ENCODE results near the gene BEND3. TPM values are rescaled to one million over a fixed set of nuclear protein-coding genes. Genes with fewer than 3 reads are reported as not detected.

BEND3 gene
- total and polyA plus RNA-seq, 9 donors, result 0.61 to 4.1 (median 2.3) TPM

DNA sequence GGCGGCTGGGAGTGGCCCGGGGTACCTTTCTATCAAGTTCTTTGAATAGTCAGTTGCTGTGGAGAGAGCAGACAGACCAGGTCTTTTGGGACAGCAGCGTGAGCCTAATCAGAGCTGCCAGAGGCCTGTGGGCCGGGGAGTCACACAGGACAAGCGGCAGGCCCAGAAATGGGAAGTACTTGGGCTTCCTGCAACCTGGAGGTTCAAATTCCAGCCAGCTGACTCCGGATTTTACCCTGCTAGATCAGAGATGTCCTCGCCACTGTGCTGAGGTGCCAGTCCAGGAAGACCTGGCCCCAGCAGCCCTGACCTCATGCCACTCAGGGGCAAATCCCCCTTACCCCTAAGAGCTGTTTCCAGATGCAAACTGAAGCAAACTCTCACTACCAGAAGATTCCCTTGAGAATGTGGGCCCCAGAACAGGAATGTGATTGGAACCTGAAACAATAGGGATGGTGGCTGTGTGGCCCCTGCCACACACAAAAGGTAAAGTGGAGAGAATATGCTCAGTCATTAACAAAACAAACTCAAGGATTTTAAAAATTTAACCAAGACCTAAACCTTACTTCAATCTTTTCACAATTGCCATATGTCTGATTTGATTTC is 9.7 kb downstream of the BEND3 start:
- intact Hi-C loops (cut with DNase I), result no loop called here
- H3K4me3 ChIP-seq, result no peak overlapping the region
- H3K4me1 ChIP-seq (ENCODE audit: insufficient read depth), result no peaks in the 10 kb centered on the region
- no peaks in the 10 kb centered on the region for H3K36me3 ChIP-seq
- TF ChIP-seq, protein P1, sequence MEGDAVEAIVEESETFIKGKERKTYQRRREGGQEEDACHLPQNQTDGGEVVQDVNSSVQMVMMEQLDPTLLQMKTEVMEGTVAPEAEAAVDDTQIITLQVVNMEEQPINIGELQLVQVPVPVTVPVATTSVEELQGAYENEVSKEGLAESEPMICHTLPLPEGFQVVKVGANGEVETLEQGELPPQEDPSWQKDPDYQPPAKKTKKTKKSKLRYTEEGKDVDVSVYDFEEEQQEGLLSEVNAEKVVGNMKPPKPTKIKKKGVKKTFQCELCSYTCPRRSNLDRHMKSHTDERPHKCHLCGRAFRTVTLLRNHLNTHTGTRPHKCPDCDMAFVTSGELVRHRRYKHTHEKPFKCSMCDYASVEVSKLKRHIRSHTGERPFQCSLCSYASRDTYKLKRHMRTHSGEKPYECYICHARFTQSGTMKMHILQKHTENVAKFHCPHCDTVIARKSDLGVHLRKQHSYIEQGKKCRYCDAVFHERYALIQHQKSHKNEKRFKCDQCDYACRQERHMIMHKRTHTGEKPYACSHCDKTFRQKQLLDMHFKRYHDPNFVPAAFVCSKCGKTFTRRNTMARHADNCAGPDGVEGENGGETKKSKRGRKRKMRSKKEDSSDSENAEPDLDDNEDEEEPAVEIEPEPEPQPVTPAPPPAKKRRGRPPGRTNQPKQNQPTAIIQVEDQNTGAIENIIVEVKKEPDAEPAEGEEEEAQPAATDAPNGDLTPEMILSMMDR (IDR thresholded peaks at IDR 0.05), result no peak
- TF ChIP-seq EP300 (IDR thresholded peaks at IDR 0.05) (no peak), POLR2A (IDR thresholded peaks at IDR 0.05) (no peak)
- WGBS, 3 donors, result 88 to 94% (median 91%) methylated on average over 7 of the region's 7 CpGs
- H3K27ac ChIP-seq, result no peak overlapping the region
- no peak for DNase-seq
- no peaks in the 10 kb centered on the region for H3K9me3 ChIP-seq
- H3K27me3 ChIP-seq, result no peaks in the 10 kb centered on the region

DNA sequence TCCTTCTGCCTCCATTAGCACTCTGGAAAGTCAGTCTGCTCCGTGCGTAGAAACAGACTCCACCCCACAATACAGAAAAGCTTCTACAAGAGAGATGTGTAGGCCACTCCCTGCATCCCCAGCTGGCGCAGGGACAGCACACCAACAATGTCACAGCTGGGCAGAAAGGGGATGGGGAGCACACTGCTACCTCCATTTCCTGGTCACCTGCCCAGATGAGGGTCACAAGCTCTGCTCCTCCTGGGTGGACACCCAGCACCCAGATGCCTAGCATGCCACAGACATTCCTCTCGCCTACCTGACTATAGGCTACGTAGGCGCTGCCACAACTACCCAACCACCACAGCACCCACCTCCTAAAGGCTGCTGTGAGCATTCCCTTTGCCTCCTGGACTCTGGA is 12.2 kb downstream of the BEND3 start:
- Histone ChIP-seq H3K4me3 (no peak overlapping the region), H3K27me3 (no peaks in the 10 kb centered on the region), H3K9me3 (no peaks in the 10 kb centered on the region), H3K4me1 (ENCODE audit: insufficient read depth) (no peaks in the 10 kb centered on the region), H3K27ac (no peak overlapping the region), H3K36me3 (no peaks in the 10 kb centered on the region)
- intact Hi-C loops (cut with DNase I), result no loop called here
- DNase-seq, result no peak
- TF ChIP-seq, protein P1 (IDR thresholded peaks at IDR 0.05), result no peak
- TF ChIP-seq EP300 (IDR thresholded peaks at IDR 0.05), result no peak
- TF ChIP-seq POLR2A (IDR thresholded peaks at IDR 0.05), result no peak
- 94 to 98% (median 96%) methylated on average over 6 of the region's 6 CpGs for WGBS, 3 donors

DNA sequence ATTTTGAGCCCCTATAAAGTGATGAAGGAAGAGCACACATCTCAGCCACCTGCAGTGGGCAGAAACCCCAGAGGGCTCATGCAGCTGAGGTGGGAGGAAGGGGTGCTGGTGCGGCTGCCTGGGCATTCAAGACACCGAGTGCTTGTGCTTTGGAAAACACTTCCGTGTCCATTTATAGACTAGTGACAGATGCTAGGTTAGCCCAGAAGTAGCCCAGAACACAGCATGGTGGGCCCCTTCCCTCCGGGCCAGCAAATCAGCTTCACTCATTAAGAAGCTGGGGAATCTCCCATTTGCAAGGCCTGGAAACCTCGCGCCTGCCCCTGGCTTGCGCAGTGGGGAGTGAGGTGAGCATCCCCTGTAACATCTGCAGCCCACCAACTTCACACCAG is 12.9 kb downstream of the BEND3 start:
- H3K27me3 ChIP-seq, result no peaks in the 10 kb centered on the region
- no peaks in the 10 kb centered on the region for H3K9me3 ChIP-seq
- WGBS, 3 donors, result 83 to 91% (median 86%) methylated on average over 7 of the region's 7 CpGs
- no peak overlapping the region for H3K4me3 ChIP-seq
- TF ChIP-seq, protein P1 (IDR thresholded peaks at IDR 0.05), result no peak
- no peak for TF ChIP-seq EP300 (IDR thresholded peaks at IDR 0.05)
- TF ChIP-seq POLR2A (IDR thresholded peaks at IDR 0.05), result no peak
- DNase-seq, result no peak
- intact Hi-C loops (cut with DNase I), result no loop called here
- H3K4me1 ChIP-seq (ENCODE audit: insufficient read depth), result no peaks in the 10 kb centered on the region
- no peak overlapping the region for H3K27ac ChIP-seq
- H3K36me3 ChIP-seq, result no peaks in the 10 kb centered on the region

- Histone ChIP-seq H3K4me3 (no peak overlapping the region), H3K27me3 (no peaks in the 10 kb centered on the region), H3K27ac (no peak overlapping the region), H3K4me1 (ENCODE audit: insufficient read depth) (no peaks in the 10 kb centered on the region), H3K9me3 (no peaks in the 10 kb centered on the region), H3K36me3 (no peaks in the 10 kb centered on the region)
- no peak for DNase-seq
- 70 to 72% (median 70%) methylated on average over 9 of the region's 9 CpGs for WGBS, 3 donors
- intact Hi-C loops (cut with DNase I), result no loop called here
- TF ChIP-seq, protein P1 (IDR thresholded peaks at IDR 0.05), result no peak
Measured at GRCh38 chr6:107101686-107102413, 13.5 kb downstream of the BEND3 start.

Measured in ovary (tissue), 9 donors.